BE2C (cell line): Measurements from ENCODE around the gene TAGLN3.
A peak's percentile ranks its signal among the peaks of the same experiment; 100 is the strongest.

ENCODE experiments used
- DNase-seq: peaks from one replicate; pipeline ENCODE4 v3.0.0-alpha.2; 2020
- H3K27me3 ChIP-seq: fragments of 250-450 bp; sonication (Bioruptor Pico); 2 replicates; pipeline ENCODE4 v1.5.1; 2020; ENCODE audit warnings: mild to moderate bottlenecking
- H3K36me3 ChIP-seq: fragments of 250-450 bp; sonication (Bioruptor Pico); 2 replicates; pipeline ENCODE4 v1.5.1; 2020; ENCODE audit warnings: mild to moderate bottlenecking
- H3K4me1 ChIP-seq: fragments of 250-450 bp; sonication (Bioruptor Pico); 2 replicates; pipeline ENCODE4 v1.5.1; 2020
- H3K4me3 ChIP-seq: 2 replicates; pipeline ENCODE4 v1.5.1; 2011; ENCODE audit warnings: low read depth, low read length
- H3K9me3 ChIP-seq: fragments of 250-450 bp; sonication (Bioruptor Pico); 2 replicates; pipeline ENCODE4 v1.5.1; 2020
- TF ChIP-seq, protein P1 (sequence below): IDR thresholded peaks from 2 replicates; pipeline ENCODE4 v1.5.1; 2012; ENCODE audit warnings: mild to moderate bottlenecking, low read depth, low read length

TAGLN3 gene

DNA sequence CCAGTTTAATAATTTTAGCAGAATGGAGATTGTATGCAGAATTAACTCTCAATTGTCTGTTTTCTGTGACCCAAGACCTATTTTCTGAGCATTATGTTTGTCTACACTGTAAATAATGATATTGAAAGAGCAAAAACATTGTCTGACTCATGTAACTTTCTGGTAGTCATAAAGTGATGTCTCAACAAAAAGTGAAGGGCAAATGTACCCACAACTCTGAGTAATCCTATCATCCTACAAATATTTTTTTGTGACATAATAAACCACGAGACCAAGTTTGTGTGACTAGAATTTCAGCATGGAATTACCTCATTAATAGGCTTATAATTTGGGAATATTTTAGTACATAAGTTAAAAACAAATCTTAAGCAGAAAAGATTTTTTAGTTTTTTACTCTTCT lies 35.3 kb upstream of the TAGLN3 start:
- H3K27me3 ChIP-seq: peaks cover 5% of the 10 kb centered on the region
- no peaks in the 10 kb centered on the region for H3K9me3 ChIP-seq
- H3K4me1 ChIP-seq: no peaks in the 10 kb centered on the region; the same call in 1 of the 2 replicates

DNA sequence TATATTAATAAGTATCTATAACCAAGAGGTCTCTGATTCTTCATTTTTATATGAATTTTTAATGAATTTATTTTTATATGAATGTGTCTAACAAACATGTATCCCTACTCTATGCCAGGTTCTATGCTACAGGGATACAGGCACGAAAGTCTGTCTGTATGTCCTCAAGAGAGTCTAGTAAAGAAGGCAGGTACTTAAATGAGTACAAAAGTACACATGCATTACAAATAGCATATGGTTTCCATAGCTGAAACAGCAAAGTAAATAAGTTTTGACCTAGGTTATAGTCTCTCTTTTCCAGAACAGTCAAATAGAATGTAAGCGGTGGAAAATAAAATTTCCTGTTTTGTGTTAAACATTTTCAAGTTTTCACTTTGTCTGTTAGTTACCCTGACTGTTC lies 33.2 kb upstream of the TAGLN3 start:
- no peak overlapping the region for H3K4me3 ChIP-seq
- TF ChIP-seq, protein P1, sequence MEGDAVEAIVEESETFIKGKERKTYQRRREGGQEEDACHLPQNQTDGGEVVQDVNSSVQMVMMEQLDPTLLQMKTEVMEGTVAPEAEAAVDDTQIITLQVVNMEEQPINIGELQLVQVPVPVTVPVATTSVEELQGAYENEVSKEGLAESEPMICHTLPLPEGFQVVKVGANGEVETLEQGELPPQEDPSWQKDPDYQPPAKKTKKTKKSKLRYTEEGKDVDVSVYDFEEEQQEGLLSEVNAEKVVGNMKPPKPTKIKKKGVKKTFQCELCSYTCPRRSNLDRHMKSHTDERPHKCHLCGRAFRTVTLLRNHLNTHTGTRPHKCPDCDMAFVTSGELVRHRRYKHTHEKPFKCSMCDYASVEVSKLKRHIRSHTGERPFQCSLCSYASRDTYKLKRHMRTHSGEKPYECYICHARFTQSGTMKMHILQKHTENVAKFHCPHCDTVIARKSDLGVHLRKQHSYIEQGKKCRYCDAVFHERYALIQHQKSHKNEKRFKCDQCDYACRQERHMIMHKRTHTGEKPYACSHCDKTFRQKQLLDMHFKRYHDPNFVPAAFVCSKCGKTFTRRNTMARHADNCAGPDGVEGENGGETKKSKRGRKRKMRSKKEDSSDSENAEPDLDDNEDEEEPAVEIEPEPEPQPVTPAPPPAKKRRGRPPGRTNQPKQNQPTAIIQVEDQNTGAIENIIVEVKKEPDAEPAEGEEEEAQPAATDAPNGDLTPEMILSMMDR: no peak

More for the DNA sequence above, 35.3 kb upstream of the TAGLN3 start:
- no peak overlapping the region for H3K4me3 ChIP-seq
- TF ChIP-seq, protein P1: no peak
- H3K36me3 ChIP-seq: no peaks in the 10 kb centered on the region
- DNase-seq: no peak

DNA sequence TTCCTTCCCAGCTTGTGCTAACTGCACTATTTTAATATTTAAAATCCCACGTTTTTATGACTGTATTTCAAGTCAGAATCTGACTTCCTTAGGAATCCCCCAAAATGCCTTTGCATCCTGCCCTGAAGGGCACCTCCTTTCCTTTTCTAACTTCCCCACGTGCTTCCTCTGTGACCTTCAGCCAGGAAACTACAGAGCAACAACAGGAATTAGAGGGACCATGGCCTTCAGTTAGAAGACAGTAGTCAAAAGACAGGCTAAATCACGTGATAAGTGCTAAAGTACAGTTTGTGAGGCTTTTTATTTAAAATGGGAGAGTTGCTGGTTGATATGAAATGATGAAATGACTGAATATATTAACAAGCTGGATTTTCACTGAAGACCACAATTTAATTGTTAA lies 31.7 kb upstream of the TAGLN3 start:
- TF ChIP-seq, protein P1: no peak
- no peak overlapping the region for H3K4me3 ChIP-seq
- no peaks in the 10 kb centered on the region; the same call in 1 of the 2 replicates for H3K4me1 ChIP-seq
- no peaks in the 10 kb centered on the region for H3K36me3 ChIP-seq
- peaks cover 18% of the 10 kb centered on the region for H3K27me3 ChIP-seq
- DNase-seq: no peak
- no peaks in the 10 kb centered on the region for H3K9me3 ChIP-seq

More for the DNA sequence above, 33.2 kb upstream of the TAGLN3 start:
- peaks cover 18% of the 10 kb centered on the region for H3K27me3 ChIP-seq
- H3K4me1 ChIP-seq: no peaks in the 10 kb centered on the region; the same call in 1 of the 2 replicates
- no peaks in the 10 kb centered on the region for H3K36me3 ChIP-seq
- no peaks in the 10 kb centered on the region for H3K9me3 ChIP-seq
- no peak for DNase-seq

DNA sequence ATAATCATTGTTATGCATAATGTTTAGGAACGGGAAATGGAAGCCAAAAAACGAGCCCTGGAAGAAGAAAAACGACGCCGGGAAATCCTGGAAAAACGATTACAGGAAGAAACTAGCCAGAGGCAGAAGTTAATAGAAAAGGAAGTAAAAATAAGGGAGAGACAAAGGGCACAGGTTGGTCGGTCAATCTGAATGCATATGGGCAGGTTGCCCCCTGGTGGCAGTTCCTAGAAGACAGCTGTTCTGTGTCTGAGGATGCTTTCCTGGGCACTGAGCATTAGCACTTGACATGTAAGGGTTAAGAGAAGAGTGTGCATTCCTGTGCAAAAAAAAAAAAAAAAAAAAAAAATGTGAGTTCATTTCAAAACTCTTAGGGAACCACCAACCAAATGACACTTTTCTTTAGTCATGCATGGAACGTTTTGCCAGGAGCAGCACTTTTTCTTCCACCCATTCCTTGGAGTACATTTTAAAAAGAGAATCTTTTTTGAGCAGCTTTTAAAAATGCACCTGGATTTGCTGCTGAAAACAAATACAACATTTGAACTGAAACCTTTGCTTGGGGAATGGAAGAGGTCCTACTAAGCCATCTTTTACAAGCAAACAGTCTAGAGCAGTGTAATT lies 31.0 kb upstream of the TAGLN3 start:
- peaks cover 18% of the 10 kb centered on the region for H3K27me3 ChIP-seq
- no peak overlapping the region for H3K4me3 ChIP-seq
- H3K4me1 ChIP-seq: no peaks in the 10 kb centered on the region; the same call in 1 of the 2 replicates
- peak; percentile 80 for DNase-seq
- no peaks in the 10 kb centered on the region for H3K36me3 ChIP-seq
- TF ChIP-seq, protein P1: peak; percentile 92
- H3K9me3 ChIP-seq: no peaks in the 10 kb centered on the region

DNA sequence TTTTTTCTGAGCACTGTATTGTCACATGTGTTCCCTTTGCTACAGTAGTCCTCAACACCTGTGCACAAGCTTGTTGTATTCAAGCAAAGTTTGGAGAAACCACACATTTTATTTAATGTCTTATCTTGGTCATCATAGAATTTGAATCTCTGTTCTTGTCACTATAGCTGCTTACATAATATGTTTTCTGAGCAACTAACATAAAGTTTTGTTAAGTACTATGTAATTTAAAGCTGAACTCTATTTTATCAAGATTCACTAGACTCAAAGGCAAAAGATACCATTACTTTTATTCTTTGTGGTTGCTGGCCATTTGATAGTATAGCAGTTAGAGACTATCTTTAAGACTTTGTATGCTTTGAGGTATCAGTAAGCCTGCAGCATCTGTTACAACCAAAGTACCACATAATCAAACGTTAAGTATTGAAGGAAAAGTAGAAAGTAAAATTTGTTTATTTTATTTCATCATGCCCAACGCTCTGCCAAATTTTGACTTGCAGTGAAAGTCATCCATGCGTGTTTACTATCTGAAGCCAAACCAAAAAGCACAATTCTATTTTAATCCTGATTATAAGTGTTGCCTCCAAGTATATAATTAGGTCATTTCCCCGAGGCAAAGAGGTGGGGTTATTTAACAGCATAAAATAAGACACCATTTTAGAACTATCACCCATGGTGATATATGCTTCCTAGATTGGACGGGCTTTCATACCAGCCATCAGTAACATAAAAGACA lies 30.2 kb upstream of the TAGLN3 start:
- no peak for DNase-seq
- TF ChIP-seq, protein P1: no peak
- H3K36me3 ChIP-seq: no peaks in the 10 kb centered on the region

DNA sequence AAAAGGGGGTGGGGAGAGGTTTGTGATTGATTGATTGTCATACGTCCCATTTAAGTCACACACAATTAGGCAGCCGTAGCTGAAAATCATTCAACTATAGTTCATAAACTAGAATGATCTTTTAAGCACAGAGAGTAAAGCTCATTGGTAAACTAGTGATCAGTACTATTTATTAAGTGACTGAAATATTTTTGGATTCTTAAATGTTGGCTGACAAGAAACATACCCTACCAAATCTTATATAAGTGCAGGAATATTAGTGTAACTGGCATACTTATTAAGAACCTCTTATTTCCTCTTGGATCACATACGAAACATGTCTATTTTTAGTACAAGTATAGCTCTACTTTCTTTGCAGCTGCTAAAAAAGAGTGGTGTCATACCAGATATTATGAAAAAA lies 28.3 kb upstream of the TAGLN3 start:
- Histone ChIP-seq H3K27me3 (peaks cover 18% of the 10 kb centered on the region), H3K36me3 (no peaks in the 10 kb centered on the region), H3K9me3 (no peaks in the 10 kb centered on the region), H3K4me3 (no peak overlapping the region), H3K4me1 (no peaks in the 10 kb centered on the region; the same call in 1 of the 2 replicates)
- no peak for DNase-seq
- TF ChIP-seq, protein P1: no peak

More for the DNA sequence above, 30.2 kb upstream of the TAGLN3 start:
- Histone ChIP-seq H3K4me1 (no peaks in the 10 kb centered on the region; the same call in 1 of the 2 replicates), H3K27me3 (peaks cover 18% of the 10 kb centered on the region), H3K4me3 (no peak overlapping the region), H3K9me3 (no peaks in the 10 kb centered on the region)
